OCI-LY7 (cell line): Measurements from ENCODE around the gene ARHGAP4. TPM values are rescaled to one million over a fixed set of nuclear protein-coding genes. Genes with fewer than 3 reads are reported as not detected.

Experiments
- BruUV-seq: library from RNA; stranded (reverse); fragments of 400-500 nt; replicated peaks from 2 replicates; lab custom pipeline; 2021; lab: Mats Ljungman, UMichigan
- CTCF ChIA-PET: fragments of 300-600 bp; sonication (Branson Sonifier 250); formaldehyde crosslinking; loops from one replicate; lab custom pipeline; 2022; ENCODE audit warnings: antibody characterized with exemption; ENCODE audit not compliant: unreplicated experiment; lab: Charles Lee
- POLR2A ChIA-PET: fragments of 300-600 bp; sonication (Branson Sonifier 250); formaldehyde crosslinking; loops from one replicate; lab custom pipeline; 2022; ENCODE audit warnings: antibody characterized with exemption; lab: Charles Lee
- DNase-seq: peaks from one replicate; pipeline ENCODE4 v3.0.0-alpha.2; 2015; ENCODE audit warnings: low spot score
- H2AFZ ChIP-seq: fragments of 200-600 bp; sonication (generic), shearing (Covaris generic); 2 replicates; pipeline ENCODE4 v1.6.1; 2014; ENCODE audit warnings: mild to moderate bottlenecking, antibody characterized with exemption, low read length, moderate library complexity
- H3K27ac ChIP-seq: fragments of 200-600 bp; sonication (generic); 2 replicates; pipeline ENCODE4 v1.5.1; 2014; ENCODE audit warnings: mixed run types, low read depth, mild to moderate bottlenecking, moderate library complexity, low read length, inconsistent platforms; ENCODE audit not compliant: poor library complexity, severe bottlenecking
- H3K36me3 ChIP-seq: fragments of 200-600 bp; sonication (generic); 2 replicates; pipeline ENCODE4 v1.6.1; 2014; ENCODE audit warnings: mild to moderate bottlenecking, antibody characterized with exemption, low read length, moderate library complexity, mixed read lengths; ENCODE audit not compliant: insufficient read depth
- H3K4me1 ChIP-seq: fragments of 200-600 bp; sonication (generic); 2 replicates; pipeline ENCODE4 v1.5.1; 2014; ENCODE audit warnings: mild to moderate bottlenecking, low read length; ENCODE audit not compliant: insufficient read depth, poor library complexity, severe bottlenecking
- H3K4me2 ChIP-seq: fragments of 200-600 bp; sonication (generic); 2 replicates; pipeline ENCODE4 v1.6.1; 2014; ENCODE audit warnings: mild to moderate bottlenecking, low read length
- H3K4me3 ChIP-seq: fragments of 200-600 bp; sonication (generic); 2 replicates; pipeline ENCODE4 v1.5.1; 2014; ENCODE audit warnings: mild to moderate bottlenecking, low read depth, low read length; ENCODE audit not compliant: poor library complexity, severe bottlenecking
- H3K79me2 ChIP-seq: fragments of 200-600 bp; sonication (generic); 2 replicates; pipeline ENCODE4 v1.6.1; 2016; ENCODE audit warnings: low read depth, mild to moderate bottlenecking, low read length, moderate library complexity, mixed read lengths; ENCODE audit not compliant: insufficient read depth
- H3K9me2 ChIP-seq: fragments of 200-600 bp; sonication (generic); 2 replicates; pipeline ENCODE4 v1.6.1; 2016; ENCODE audit warnings: mild to moderate bottlenecking, low read length, mixed read lengths; ENCODE audit not compliant: insufficient read depth
- H3K9me3 ChIP-seq: fragments of 200-600 bp; sonication (generic); 2 replicates; pipeline ENCODE4 v1.6.1; 2014; ENCODE audit warnings: mild to moderate bottlenecking, mixed run types, low read length, mixed read lengths
- H4K20me1 ChIP-seq: fragments of 200-600 bp; sonication (generic); 2 replicates; pipeline ENCODE4 v1.6.1; 2014; ENCODE audit warnings: mild to moderate bottlenecking, antibody characterized with exemption, low read length, moderate library complexity, mixed read lengths; ENCODE audit not compliant: insufficient read depth
- CTCF ChIP-seq: fragments of 200-600 bp; sonication (generic); conservative IDR thresholded peaks from 2 replicates; pipeline ENCODE4 v1.5.1; 2014; ENCODE audit warnings: mild to moderate bottlenecking, antibody characterized with exemption, low read length, moderate library complexity, mixed read lengths
- EZH2phosphoT487 ChIP-seq: fragments of 200-600 bp; sonication (generic); IDR thresholded peaks from 2 replicates; pipeline ENCODE4 v1.6.1; 2018; ENCODE audit warnings: low read depth, borderline replicate concordance, mild to moderate bottlenecking, mixed run types, antibody characterized with exemption, low read length, moderate library complexity, mixed read lengths
- intact Hi-C: fragments of 100-400 bp; cut with micrococcal nuclease; formaldehyde crosslinking; loops from one replicate; pipeline ENCODE4 v1.10.0; 2022; ENCODE audit not compliant: unreplicated experiment
- total RNA-seq, 2 experiments: library from RNA; depleted of rRNA in 1 of 2; stranded (reverse); fragments of >200 nt in 1 of 2; shearing (Covaris generic) in 1 of 2; gene quantifications; 2 replicates each; pipeline ENCODE4 v1.2.3, GENCODE V29; 2014 to 2022

Gene ARHGAP4
- total RNA-seq, 2 experiments from 2014 or later: 126 to 128 TPM

GRCh38 chrX:153953342-153953830 lies 27.3 kb upstream of the ARHGAP4 start:
- no peaks in the 10 kb centered on the region for H3K4me1 ChIP-seq
- no TSS peak for BruUV-seq
- intact Hi-C loops: no loop called here
- H3K36me3 ChIP-seq: peaks cover 96% of the 10 kb centered on the region
- H2AFZ ChIP-seq: no peak overlapping the region
- H3K4me3 ChIP-seq: no peak overlapping the region
- POLR2A ChIA-PET: no interaction called here
- TF ChIP-seq CTCF (peak; percentile 81), EZH2phosphoT487 (no peak)
- H3K79me2 ChIP-seq: no peaks in the 10 kb centered on the region
- H3K9me2 ChIP-seq: no peaks in the 10 kb centered on the region
- no peaks in the 10 kb centered on the region for H3K9me3 ChIP-seq
- peak; percentile 54 for DNase-seq
- no peak overlapping the region for H3K27ac ChIP-seq
- CTCF ChIA-PET: interaction anchor here (1.5 kb wide), 1 partner anchor 14 kb away, joined by 3 read pairs; no protein-coding TSS in a partner anchor
- H4K20me1 ChIP-seq: no peaks in the 10 kb centered on the region
- no peak overlapping the region for H3K4me2 ChIP-seq

- Histone ChIP-seq H3K9me3 (no peaks in the 10 kb centered on the region), H3K27ac (no peak overlapping the region), H3K4me2 (no peak overlapping the region), H3K36me3 (peaks cover 96% of the 10 kb centered on the region), H3K9me2 (no peaks in the 10 kb centered on the region), H3K4me1 (no peaks in the 10 kb centered on the region), H4K20me1 (no peaks in the 10 kb centered on the region), H3K4me3 (no peak overlapping the region), H2AFZ (no peak overlapping the region), H3K79me2 (no peaks in the 10 kb centered on the region)
- ChIA-PET CTCF (interaction anchor here (1.5 kb wide), 1 partner anchor 14 kb away, joined by 3 read pairs; no protein-coding TSS in a partner anchor), POLR2A (no interaction called here)
- TF ChIP-seq EZH2phosphoT487 (no peak), CTCF (no peak)
- no TSS peak for BruUV-seq
- intact Hi-C loops: loop anchor here (1.0 kb wide), 1 partner anchor 28 kb away; no protein-coding TSS in a partner anchor
- no peak for DNase-seq
Measured at GRCh38 chrX:153952373-153953026, 26.4 kb upstream of the ARHGAP4 start.
